DOHH2 (cell line): ENCODE data around the gene COPS7A.

Experiments used
- H3F3A ChIP-seq: fragments of 200-600 bp; sonication (generic), shearing (Covaris generic); 2 replicates; pipeline ENCODE4 v1.6.0; 2016; ENCODE audit warnings: antibody characterized with exemption, mild to moderate bottlenecking; ENCODE audit not compliant: control insufficient read depth, insufficient read depth
- H3K27ac ChIP-seq: fragments of 200-600 bp; sonication (generic); 2 replicates; pipeline ENCODE4 v1.5.1; 2014; ENCODE audit warnings: low read depth, mild to moderate bottlenecking, low read length, moderate library complexity
- H3K27me3 ChIP-seq: fragments of 200-600 bp; sonication (generic); 2 replicates; pipeline ENCODE4 v1.6.1; 2014; ENCODE audit warnings: mild to moderate bottlenecking, low read length, mixed read lengths; ENCODE audit not compliant: control insufficient read depth
- H3K36me3 ChIP-seq: fragments of 200-600 bp; sonication (generic); 2 replicates; pipeline ENCODE4 v1.6.1; 2014; ENCODE audit warnings: mild to moderate bottlenecking, low read length, moderate library complexity, mixed read lengths; ENCODE audit not compliant: control insufficient read depth
- H3K4me1 ChIP-seq: fragments of 200-600 bp; sonication (generic); 2 replicates; pipeline ENCODE4 v1.6.1; 2014; ENCODE audit warnings: mild to moderate bottlenecking, low read length, mixed read lengths; ENCODE audit not compliant: control insufficient read depth
- H3K4me2 ChIP-seq: fragments of 200-600 bp; sonication (generic); 2 replicates; pipeline ENCODE4 v1.6.0; 2014; ENCODE audit warnings: mild to moderate bottlenecking, low read length, moderate library complexity
- H3K4me3 ChIP-seq: fragments of 200-600 bp; sonication (generic); 2 replicates; pipeline ENCODE4 v1.5.1; 2014; ENCODE audit warnings: mild to moderate bottlenecking, low read length, mixed read lengths
- H3K79me2 ChIP-seq: fragments of 200-600 bp; sonication (generic); 2 replicates; pipeline ENCODE4 v1.6.1; 2014; ENCODE audit warnings: mild to moderate bottlenecking, low read length, mixed read lengths; ENCODE audit not compliant: control insufficient read depth
- H3K9me2 ChIP-seq: fragments of 200-600 bp; sonication (generic); replicated peaks from 2 replicates; pipeline ENCODE4 v1.6.1; 2014; ENCODE audit warnings: mild to moderate bottlenecking, low read length, mixed read lengths; ENCODE audit not compliant: control insufficient read depth
- H3K9me3 ChIP-seq: fragments of 200-600 bp; sonication (generic); 2 replicates; pipeline ENCODE4 v1.6.1; 2014; ENCODE audit warnings: antibody characterized with exemption, low read length, mixed read lengths; ENCODE audit not compliant: control insufficient read depth, insufficient read depth
- H4K20me1 ChIP-seq: fragments of 200-600 bp; sonication (generic); 2 replicates; pipeline ENCODE4 v1.6.0; 2014; ENCODE audit warnings: low read depth, mild to moderate bottlenecking, antibody characterized with exemption, low read length, moderate library complexity; ENCODE audit not compliant: control insufficient read depth, insufficient read depth
- CTCF ChIP-seq: fragments of 200-600 bp; sonication (generic); IDR thresholded peaks from one replicate; pipeline ENCODE4 v1.5.1; 2014; ENCODE audit warnings: antibody characterized with exemption, mild to moderate bottlenecking, low read depth, low read length; ENCODE audit not compliant: poor library complexity, severe bottlenecking
- EZH2phosphoT487 ChIP-seq: fragments of 200-600 bp; sonication (generic); IDR thresholded peaks from 2 replicates; pipeline ENCODE4 v1.6.1; 2017; ENCODE audit warnings: borderline replicate concordance, mild to moderate bottlenecking, antibody characterized with exemption, low read length, moderate library complexity, mixed read lengths

The COPS7A gene

GRCh38 chr12:6778217-6778573, 54.3 kb downstream of the COPS7A start:
- Histone ChIP-seq H4K20me1 (no peaks in the 10 kb centered on the region), H3K36me3 (no peaks in the 10 kb centered on the region), H3K9me2 (no peaks in the 10 kb centered on the region), H3K9me3 (no peaks in the 10 kb centered on the region), H3K4me1 (peaks cover 16% of the 10 kb centered on the region), H3K4me2 (peak overlapping the region; percentile 89), H3F3A (0 out of 2 replicates have a peak, but pooled peaks cover 3% of the 10 kb centered on the region), H3K27me3 (peaks cover 45% of the 10 kb centered on the region), H3K79me2 (no peaks in the 10 kb centered on the region), H3K4me3 (peak overlapping the region; percentile 80), H3K27ac (no peak overlapping the region)
- TF ChIP-seq CTCF: no peak
- no peak for TF ChIP-seq EZH2phosphoT487

GRCh38 chr12:6778574-6779550, 55.0 kb downstream of the COPS7A start:
- H4K20me1 ChIP-seq: no peaks in the 10 kb centered on the region
- no peak overlapping the region for H3K27ac ChIP-seq

GRCh38 chr12:6779708-6780432, 56.0 kb downstream of the COPS7A start:
- no peaks in the 10 kb centered on the region for H3K9me2 ChIP-seq
- no peak overlapping the region for H3K4me2 ChIP-seq
- H3K9me3 ChIP-seq: no peaks in the 10 kb centered on the region
- H3K36me3 ChIP-seq: no peaks in the 10 kb centered on the region
- H3K4me1 ChIP-seq: peaks cover 16% of the 10 kb centered on the region
- TF ChIP-seq CTCF (no peak), EZH2phosphoT487 (no peak)
- H4K20me1 ChIP-seq: no peaks in the 10 kb centered on the region
- H3K27me3 ChIP-seq: peaks cover 28% of the 10 kb centered on the region
- H3K27ac ChIP-seq: no peak overlapping the region
- no peaks in the 10 kb centered on the region for H3K79me2 ChIP-seq
- H3K4me3 ChIP-seq: no peak overlapping the region
- H3F3A ChIP-seq: 0 out of 2 replicates have a peak, but pooled peaks cover 3% of the 10 kb centered on the region

More at GRCh38 chr12:6778574-6779550, 55.0 kb downstream of the COPS7A start:
- no peaks in the 10 kb centered on the region for H3K79me2 ChIP-seq
- peak overlapping the region; percentile 89 for H3K4me2 ChIP-seq
- peaks cover 16% of the 10 kb centered on the region for H3K4me1 ChIP-seq
- H3K27me3 ChIP-seq: peaks cover 39% of the 10 kb centered on the region
- 0 out of 2 replicates have a peak, but pooled peaks cover 3% of the 10 kb centered on the region for H3F3A ChIP-seq
- no peaks in the 10 kb centered on the region for H3K9me3 ChIP-seq
- peak; percentile 97 for TF ChIP-seq CTCF
- no peak for TF ChIP-seq EZH2phosphoT487
- H3K9me2 ChIP-seq: no peaks in the 10 kb centered on the region
- H3K4me3 ChIP-seq: peak overlapping the region; percentile 80
- no peaks in the 10 kb centered on the region for H3K36me3 ChIP-seq
